NCI-H345 treated with DMSO at 0.1 percent for 48 hours (cell line): ENCODE measurements around the gene ALDOC.

ENCODE experiments used
- DNase-seq: peaks from one replicate; lab custom pipeline; 2025; ENCODE audit not compliant: unreplicated experiment; lab: John Stamatoyannopoulos, UW

ALDOC gene

DNA sequence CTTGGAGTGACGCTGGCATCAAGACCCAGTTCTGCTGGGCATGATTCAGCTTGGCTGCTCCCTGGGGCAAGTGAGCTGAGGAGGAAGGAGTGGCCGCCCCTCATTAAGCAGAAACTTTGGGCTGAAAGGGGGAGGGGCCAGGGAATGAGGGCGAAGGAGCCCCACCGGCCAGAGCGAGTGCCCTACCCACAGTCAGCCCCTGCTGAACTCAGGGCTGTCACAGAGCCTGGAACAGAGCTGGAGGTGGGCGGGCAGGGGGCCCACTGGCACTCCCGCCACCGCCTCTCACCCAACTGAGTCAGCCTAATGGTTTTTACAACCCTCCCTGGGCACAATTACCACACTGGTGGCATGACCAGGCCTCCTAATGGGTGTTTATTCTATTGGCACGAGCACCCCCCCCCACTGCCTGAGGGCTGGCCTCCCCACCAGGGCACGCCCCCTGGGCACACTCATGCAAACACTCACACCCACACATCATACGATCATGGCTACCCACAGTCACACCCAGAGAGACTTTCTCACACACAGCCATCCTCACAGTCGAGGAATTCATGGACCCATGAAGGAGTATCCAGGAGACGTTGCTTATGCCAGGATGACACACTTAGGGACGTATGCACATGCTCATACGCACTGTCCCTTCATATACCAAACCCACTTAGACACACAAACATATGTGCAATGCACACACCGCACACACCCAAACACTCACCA is 43.4 kb downstream of the ALDOC start:
- no peak for DNase-seq

DNA sequence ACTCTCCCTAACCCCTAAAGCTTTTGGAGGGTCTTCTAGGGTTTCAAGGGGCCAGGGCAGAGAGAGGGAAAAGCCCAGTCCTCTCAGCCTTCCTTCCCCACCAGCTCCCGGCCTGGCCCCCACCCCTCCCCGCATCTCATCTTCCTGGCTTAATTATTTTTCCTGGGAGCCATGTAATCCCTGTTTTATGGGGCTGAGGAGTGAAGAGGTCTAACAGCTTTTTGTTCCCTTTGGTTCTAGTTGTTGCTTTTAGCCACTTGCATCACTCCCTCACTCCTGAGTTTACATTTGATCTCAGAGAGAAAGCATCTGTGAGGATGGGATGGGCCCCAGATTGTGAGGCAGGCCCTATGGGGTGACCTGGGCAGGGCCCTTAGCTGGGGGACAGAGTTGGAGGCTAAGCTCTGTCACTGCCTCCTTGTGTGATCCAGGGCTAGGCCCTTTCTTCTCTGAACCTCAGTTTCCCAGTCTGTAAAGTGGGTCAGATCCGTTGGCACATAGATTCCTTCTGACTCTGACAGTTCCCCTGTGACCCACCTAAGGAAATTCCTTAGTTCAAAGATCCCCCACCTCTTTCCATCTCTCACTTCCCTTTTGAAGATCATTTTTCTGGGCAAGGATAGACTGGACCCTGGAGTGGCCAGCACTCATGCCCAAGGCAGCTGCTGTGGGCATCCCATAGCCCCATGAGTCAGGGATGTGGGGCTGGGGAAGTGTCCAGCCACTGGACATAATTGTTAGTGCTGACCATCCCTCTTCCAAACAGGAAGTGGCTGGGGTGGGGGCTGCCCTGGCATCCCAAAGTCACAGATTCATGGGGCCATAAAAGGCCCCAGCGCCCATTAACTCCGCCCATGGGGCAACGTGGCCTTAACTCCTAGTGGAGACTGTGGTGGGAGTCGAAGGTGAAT is 44.4 kb downstream of the ALDOC start:
- no peak for DNase-seq

DNA sequence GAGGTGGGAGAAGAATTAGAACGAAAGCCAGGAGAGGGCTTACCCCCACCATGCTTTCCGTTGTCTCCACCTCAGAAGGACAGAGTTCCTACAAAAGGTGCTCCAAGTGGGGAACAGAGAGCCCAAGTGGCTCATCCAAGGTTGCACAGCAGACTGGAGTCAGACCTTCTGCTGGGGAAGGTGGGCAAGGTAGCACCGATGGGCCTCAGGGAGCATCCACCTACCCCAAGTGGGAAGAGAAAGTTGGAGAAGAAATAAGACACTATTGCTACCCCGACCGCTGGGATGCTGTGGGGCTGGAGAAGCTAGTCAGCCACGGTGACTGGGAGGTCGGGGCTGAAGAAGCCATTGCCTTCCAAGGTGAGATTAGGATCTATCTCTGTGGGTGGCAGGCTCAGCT is 45.8 kb downstream of the ALDOC start:
- DNase-seq, result no peak

DNA sequence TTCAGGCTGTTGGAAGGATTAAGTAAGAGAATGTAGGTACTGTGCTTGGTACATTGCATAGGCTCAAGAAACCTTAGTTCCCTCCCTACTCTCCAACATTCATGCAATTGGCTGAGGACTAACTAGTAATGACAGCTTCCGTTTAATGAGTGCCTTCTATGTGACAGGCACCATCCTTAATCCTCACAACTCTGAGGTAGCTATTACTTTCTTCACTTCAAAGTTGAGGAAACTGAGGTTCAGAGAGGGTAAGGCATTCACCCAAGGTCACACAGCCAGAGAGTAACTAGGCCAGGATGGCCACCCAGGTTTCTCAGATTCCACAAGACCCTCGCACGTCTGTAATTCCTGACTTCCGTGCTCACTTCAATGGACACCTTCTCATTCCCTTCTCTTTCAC is 46.4 kb downstream of the ALDOC start:
- no peak for DNase-seq

DNA sequence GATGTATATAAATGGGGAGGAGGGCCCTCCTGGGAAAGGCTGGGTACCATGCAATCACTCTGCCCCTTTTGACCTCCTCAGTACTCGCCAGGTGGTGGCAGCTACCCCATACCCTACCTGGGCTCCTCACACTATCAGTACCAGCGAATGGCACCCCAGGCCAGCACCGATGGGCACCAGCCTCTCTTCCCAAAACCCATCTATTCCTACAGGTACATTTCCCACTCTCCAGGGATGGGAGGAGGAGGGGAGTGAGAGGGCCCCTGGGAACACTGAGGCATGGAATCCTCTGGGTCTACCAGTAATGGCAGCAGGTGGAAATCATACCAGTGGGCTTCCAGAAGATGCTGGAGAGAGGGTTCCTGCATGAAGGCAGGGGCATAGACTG is 47.7 kb downstream of the ALDOC start:
- DNase-seq, result no peak

DNA sequence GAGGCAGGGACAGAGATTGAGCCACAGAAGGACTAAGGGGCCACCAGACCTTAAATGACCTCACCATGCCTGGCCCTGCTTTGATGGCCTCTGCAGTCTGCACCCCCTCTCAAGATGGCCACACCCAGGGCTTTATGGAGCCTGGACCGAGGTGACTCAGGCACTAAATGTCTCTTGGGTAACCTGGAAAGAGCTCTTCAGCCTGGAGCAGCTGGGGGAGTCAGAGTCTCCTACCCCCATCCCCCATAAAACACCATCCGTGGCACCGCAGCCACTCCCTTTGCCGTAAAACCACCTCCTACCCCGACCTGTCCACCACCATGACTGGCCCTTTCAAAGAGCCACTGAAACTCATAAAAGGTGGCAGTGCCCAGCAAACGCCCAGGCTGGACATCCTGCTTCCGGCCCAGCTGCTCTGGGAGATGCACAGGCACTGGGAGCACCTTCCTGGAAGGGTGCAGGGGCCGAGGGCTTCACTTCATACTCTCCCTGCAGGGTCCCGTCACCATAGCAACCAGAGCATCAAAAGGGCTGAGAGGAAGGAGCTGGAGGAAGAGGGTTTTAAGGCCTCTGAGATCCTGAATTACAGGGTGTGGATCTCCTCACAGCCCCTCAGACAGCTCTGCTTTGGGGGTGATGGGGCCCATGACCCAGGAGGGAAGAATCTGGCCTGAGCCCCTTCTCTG is 48.2 kb downstream of the ALDOC start:
- DNase-seq, result no peak

DNA sequence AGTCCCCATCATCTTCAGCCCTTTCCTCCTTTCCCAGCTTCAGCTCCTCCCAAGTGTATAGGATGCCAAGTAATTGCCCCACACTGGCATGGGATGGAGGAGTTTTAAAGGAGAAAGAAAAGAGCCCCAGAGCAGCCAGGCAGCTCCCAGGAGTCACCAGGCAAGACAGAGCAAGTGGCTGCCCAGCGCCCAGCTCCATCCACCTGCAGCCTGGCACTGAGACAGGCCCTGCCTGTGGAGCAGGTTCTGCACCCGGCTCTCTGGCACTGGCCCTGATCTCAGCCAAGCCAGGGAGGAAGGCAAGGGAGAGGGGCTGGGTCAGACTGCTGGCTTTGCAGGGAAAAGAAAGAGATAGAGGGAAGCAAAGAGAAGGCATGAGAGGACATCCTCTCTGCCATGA is 48.8 kb downstream of the ALDOC start:
- no peak for DNase-seq

DNA sequence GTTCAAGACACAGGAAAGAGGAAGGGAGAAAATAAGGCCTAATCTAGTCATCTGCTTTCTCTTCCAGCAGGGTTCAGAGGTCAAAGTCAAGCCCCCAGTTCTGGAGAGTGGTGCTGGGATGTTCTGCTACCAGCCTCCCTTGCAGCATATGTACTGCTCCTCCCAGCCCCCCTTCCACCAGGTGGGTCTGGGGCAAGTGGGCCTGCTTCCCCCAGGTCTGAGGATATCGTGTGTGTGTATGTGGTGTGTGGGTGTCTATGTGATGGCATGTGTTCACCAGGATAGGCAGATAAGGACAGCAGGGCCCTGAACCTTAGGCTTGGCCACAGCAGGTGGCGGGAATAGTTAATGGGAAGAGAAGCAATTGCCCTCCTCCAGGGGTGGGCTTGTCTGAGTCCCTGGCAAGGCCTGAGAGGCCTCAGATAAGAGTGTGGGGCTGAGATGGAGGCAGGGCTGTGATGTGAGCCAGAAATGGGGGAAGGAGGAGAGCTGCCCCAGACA is 49.5 kb downstream of the ALDOC start:
- DNase-seq, result no peak

DNA sequence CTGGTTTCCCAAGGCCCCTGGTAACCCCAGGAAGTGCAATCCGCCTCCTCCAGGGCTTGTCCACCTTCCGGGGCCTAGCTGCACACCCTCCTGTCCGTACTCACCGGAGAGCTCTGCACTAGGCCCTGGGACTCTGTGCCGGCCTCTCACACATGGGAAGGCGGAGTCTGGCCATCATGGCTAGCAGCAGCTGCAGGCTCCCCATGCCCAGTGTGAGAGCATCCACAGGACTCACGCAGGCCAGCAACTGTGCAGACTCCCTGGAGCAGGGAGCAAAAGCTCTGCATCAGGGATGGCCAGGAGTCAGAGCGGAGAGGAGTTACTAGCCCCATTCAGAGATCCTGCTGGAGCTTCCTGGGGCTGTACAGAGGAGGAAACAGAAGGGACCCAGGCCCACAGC is 50.3 kb downstream of the ALDOC start:
- DNase-seq, result no peak

DNA sequence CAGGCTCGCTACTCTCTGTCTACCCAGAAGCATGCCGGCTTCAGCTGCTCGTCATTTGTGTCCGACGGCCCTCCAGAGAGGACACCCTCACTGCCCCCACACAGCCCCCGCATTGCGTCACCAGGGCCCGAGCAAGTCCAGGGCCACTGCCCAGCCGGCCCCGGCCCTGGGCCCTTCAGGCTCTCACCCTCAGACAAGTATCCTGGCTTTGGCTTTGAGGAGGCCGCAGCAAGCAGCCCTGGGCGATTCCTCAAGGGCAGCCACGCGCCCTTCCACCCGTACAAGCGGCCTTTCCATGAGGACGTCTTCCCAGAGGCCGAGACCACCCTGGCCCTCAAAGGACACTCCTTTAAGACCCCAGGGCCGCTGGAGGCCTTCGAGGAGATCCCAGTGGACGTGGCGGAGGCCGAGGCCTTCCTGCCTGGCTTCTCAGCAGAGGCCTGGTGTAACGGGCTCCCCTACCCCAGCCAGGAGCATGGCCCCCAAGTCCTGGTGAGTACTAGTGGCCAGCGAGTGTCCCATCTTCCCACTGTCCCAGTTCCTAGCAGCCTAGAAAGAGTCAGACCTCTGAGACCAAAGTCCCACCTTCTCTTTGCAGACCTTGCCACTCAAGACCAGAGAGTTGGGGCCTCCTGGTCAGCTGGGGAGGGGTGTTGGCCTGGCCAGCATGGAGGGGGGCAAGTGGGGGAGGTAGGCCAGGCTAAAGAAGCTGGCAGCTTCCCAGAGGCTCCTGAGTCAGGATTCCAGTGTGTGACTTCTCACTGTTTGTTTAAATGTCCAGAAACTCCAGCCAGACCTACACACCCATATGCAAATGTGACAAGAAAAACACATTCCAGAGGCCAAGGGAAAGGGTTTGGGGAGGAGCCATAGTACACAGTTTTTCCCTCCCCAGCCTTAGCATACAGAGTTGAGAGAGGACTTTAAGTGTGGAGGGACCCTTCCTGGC is 51.9 kb downstream of the ALDOC start:
- no peak for DNase-seq

DNA sequence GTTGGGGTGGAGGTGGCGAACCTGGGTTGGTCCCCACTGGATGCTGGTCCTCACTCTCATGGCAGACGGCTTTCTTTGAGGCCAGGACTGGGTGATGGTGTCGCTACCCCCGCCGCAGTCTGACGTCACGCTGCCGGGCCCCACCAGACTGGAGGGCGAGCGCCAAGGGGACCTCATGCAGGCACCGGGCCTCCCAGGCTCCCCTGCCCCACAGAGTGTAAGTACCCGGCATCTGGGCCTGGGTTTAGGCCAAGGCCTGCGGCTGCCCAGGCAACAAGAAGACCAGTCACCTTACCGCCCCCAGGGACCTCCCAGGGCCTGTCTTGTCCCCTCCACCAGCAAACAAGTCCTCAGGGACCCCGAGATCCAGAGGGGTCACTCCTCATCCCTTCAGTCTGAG is 52.8 kb downstream of the ALDOC start:
- no peak for DNase-seq

DNA sequence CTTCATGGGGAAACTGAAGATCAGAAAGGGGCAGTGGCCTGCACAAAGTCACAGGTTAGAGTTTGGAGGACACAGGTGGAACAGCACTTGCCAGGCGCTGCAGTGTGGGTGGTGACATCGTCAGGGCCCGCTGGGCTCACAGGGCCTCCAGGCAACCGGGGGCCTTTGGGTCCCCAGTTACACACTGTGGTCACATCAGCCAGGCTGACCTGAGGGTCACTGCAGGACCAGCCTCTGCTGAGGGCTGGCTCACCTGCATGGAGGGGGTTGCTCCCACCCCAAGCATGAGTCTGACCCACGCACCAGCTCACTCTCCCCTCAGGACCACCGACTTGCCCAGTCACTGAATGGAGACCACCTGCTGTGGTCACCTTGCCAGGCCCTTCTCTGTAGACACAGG is 53.5 kb downstream of the ALDOC start:
- DNase-seq, result no peak
